Thoracic aorta (tissue), 2 donors: ENCODE results near the gene BBOX1. TPM values are rescaled to one million over a fixed set of nuclear protein-coding genes. Genes with fewer than 3 reads are reported as not detected.
A peak's percentile ranks its signal among the peaks of the same experiment; 100 is the strongest.

Source experiments
- ATAC-seq: fragments of 150-250 bp; one replicate; pipeline ENCODE4 v1.8.0; 2017; ENCODE audit warnings: low read depth; ENCODE audit not compliant: insufficient number of reproducible peaks, low FRiP score
- DNase-seq: peaks from one replicate; pipeline ENCODE4 v3.0.0-alpha.2; 2020; ENCODE audit warnings: low spot score
- H3K27ac ChIP-seq, 2 donors: fragments of 200-600 bp; sonication (generic); 1 replicate in 1 of 2; 2 replicates in 1 of 2; pipeline ENCODE4 v1.5.1; 2016; ENCODE audit warnings: mild to moderate bottlenecking in 2 of 2, moderate library complexity in 2 of 2
- H3K27me3 ChIP-seq: fragments of 200-600 bp; sonication (generic); replicated peaks from 2 replicates; pipeline ENCODE4 v1.6.0; 2016; ENCODE audit warnings: mild to moderate bottlenecking; ENCODE audit not compliant: insufficient read depth
- H3K36me3 ChIP-seq: fragments of 200-600 bp; sonication (generic); one replicate; pipeline ENCODE4 v1.5.1; 2016
- H3K4me1 ChIP-seq, 2 donors: fragments of 200-600 bp; sonication (generic); 1 replicate in 1 of 2; 2 replicates in 1 of 2; pipeline versions ENCODE4 v1.5.1 to v1.6.0; 2016; ENCODE audit warnings: low read depth in 2 of 2, mild to moderate bottlenecking in 1 of 2; ENCODE audit not compliant: control insufficient read depth in 1 of 2
- H3K4me3 ChIP-seq: fragments of 200-600 bp; sonication (generic); 2 replicates; pipeline ENCODE4 v1.5.1; 2016; ENCODE audit warnings: mild to moderate bottlenecking
- H3K9me3 ChIP-seq: fragments of 200-600 bp; sonication (generic); 2 replicates; pipeline ENCODE4 v1.5.1; 2016
- CTCF ChIP-seq: fragments of 200-600 bp; sonication (generic); IDR thresholded peaks from one replicate; pipeline ENCODE4 v1.5.1; 2019; ENCODE audit warnings: antibody characterized with exemption
- total RNA-seq, 2 donors: library from RNA; depleted of rRNA; stranded (reverse); fragments of >200 nt; gene quantifications; one replicate each; pipeline versions ENCODE4 v1.1.0 to v1.2.3, GENCODE V29; 2016

Gene BBOX1
- total RNA-seq, 2 donors from 2014 or later: not detected

- Histone ChIP-seq H3K4me3 (no peak overlapping the region), H3K9me3 (no peaks in the 10 kb centered on the region), H3K27me3 (no peaks in the 10 kb centered on the region), H3K27ac (no peak overlapping the region), H3K36me3 (no peaks in the 10 kb centered on the region), H3K4me1 (peaks cover 0 to 1% of the 10 kb centered on the region in 2 donors)
- TF ChIP-seq CTCF: no peak
- ATAC-seq: no peak
- DNase-seq: no peak
Observed at GRCh38 chr11:27111896-27112295, 71.3 kb downstream of the BBOX1 start.

- no peak for ATAC-seq
- Histone ChIP-seq H3K9me3 (no peaks in the 10 kb centered on the region), H3K27ac (no peak overlapping the region), H3K4me1 (peaks cover under 1 to 6% of the 10 kb centered on the region in 2 donors), H3K4me3 (no peak overlapping the region), H3K27me3 (no peaks in the 10 kb centered on the region), H3K36me3 (no peaks in the 10 kb centered on the region)
- no peak for TF ChIP-seq CTCF
- no peak for DNase-seq
Observed at GRCh38 chr11:27112946-27113345, 72.3 kb downstream of the BBOX1 start.

GRCh38 chr11:27115051-27115650 lies 74.5 kb downstream of the BBOX1 start:
- Histone ChIP-seq H3K27ac (no peak overlapping the region), H3K36me3 (no peaks in the 10 kb centered on the region)

GRCh38 chr11:27116684-27117083 lies 76.1 kb downstream of the BBOX1 start:
- H3K27ac ChIP-seq: no peak overlapping the region
- H3K4me1 ChIP-seq: peaks cover 6 to 19% of the 10 kb centered on the region in 2 donors
- H3K9me3 ChIP-seq: no peaks in the 10 kb centered on the region
- no peaks in the 10 kb centered on the region for H3K36me3 ChIP-seq
- H3K4me3 ChIP-seq: no peak overlapping the region
- TF ChIP-seq CTCF: no peak
- no peaks in the 10 kb centered on the region for H3K27me3 ChIP-seq
- no peak for ATAC-seq
- no peak for DNase-seq

More at GRCh38 chr11:27115051-27115650, 74.5 kb downstream of the BBOX1 start:
- no peak for ATAC-seq
- Histone ChIP-seq H3K4me1 (peaks cover 6 to 19% of the 10 kb centered on the region in 2 donors), H3K4me3 (no peak overlapping the region), H3K9me3 (no peaks in the 10 kb centered on the region), H3K27me3 (no peaks in the 10 kb centered on the region)
- DNase-seq: no peak
- no peak for TF ChIP-seq CTCF

- H3K4me1 ChIP-seq: peaks cover 6 to 19% of the 10 kb centered on the region in 2 donors
- H3K4me3 ChIP-seq: no peak overlapping the region
- no peak for DNase-seq
- no peaks in the 10 kb centered on the region for H3K27me3 ChIP-seq
- H3K9me3 ChIP-seq: no peaks in the 10 kb centered on the region
- no peaks in the 10 kb centered on the region for H3K36me3 ChIP-seq
- H3K27ac ChIP-seq: peak overlapping the region in 1 of 2 donors; percentile 3
- TF ChIP-seq CTCF: no peak
- no peak for ATAC-seq
Observed at GRCh38 chr11:27118371-27118770, 77.8 kb downstream of the BBOX1 start.
